OCI-LY1 (cell line): ENCODE measurements around the gene MLLT6.

ENCODE experiments used
- H2AFZ ChIP-seq: fragments of 200-600 bp; sonication (generic), shearing (Covaris generic); 2 replicates; pipeline ENCODE4 v1.6.0; 2014; ENCODE audit warnings: antibody characterized with exemption, mild to moderate bottlenecking, low read length
- H3F3A ChIP-seq: fragments of 200-600 bp; sonication (generic), shearing (Covaris generic); 2 replicates; pipeline ENCODE4 v1.6.0; 2014; ENCODE audit warnings: mild to moderate bottlenecking, antibody characterized with exemption, low read length, moderate library complexity; ENCODE audit not compliant: insufficient read depth
- H3K27ac ChIP-seq: fragments of 200-600 bp; sonication (generic); 2 replicates; pipeline ENCODE4 v1.5.1; 2014; ENCODE audit warnings: low read length, mixed run types, mild to moderate bottlenecking, low read depth; ENCODE audit not compliant: poor library complexity, severe bottlenecking
- H3K27me3 ChIP-seq: fragments of 200-600 bp; sonication (generic); 2 replicates; pipeline ENCODE4 v1.6.0; 2014; ENCODE audit warnings: antibody characterized with exemption, mild to moderate bottlenecking, low read length, moderate library complexity; ENCODE audit not compliant: insufficient read depth
- H3K36me3 ChIP-seq: fragments of 200-600 bp; sonication (generic); 2 replicates; pipeline ENCODE4 v1.6.1; 2014; ENCODE audit warnings: mild to moderate bottlenecking, antibody characterized with exemption, low read length, moderate library complexity, mixed read lengths; ENCODE audit not compliant: insufficient read depth
- H3K4me1 ChIP-seq: fragments of 200-600 bp; sonication (generic); 2 replicates; pipeline ENCODE4 v1.5.1; 2014; ENCODE audit warnings: mild to moderate bottlenecking, low read length, moderate library complexity; ENCODE audit not compliant: insufficient read depth, severe bottlenecking
- H3K4me2 ChIP-seq: fragments of 200-600 bp; sonication (generic), shearing (Covaris generic); 2 replicates; pipeline ENCODE4 v1.6.1; 2014; ENCODE audit warnings: low read length
- H3K4me3 ChIP-seq: fragments of 200-600 bp; sonication (generic); 2 replicates; pipeline ENCODE4 v1.5.1; 2014; ENCODE audit warnings: low read length, low read depth, mild to moderate bottlenecking, mixed read lengths; ENCODE audit not compliant: poor library complexity, severe bottlenecking
- H3K79me2 ChIP-seq: fragments of 200-600 bp; shearing (Covaris generic); 2 replicates; pipeline ENCODE4 v1.6.1; 2016; ENCODE audit warnings: mixed run types, low read length, mixed read lengths; ENCODE audit not compliant: insufficient read depth
- H3K9ac ChIP-seq: fragments of 200-600 bp; sonication (generic), shearing (Covaris generic); 2 replicates; pipeline ENCODE4 v1.6.1; 2014; ENCODE audit warnings: mild to moderate bottlenecking, low read length, mixed read lengths
- H3K9me2 ChIP-seq: fragments of 200-600 bp; sonication (generic), shearing (Covaris generic); 2 replicates; pipeline ENCODE4 v1.6.1; 2014; ENCODE audit warnings: low read depth, mild to moderate bottlenecking, low read length, mixed read lengths
- H3K9me3 ChIP-seq: fragments of 200-600 bp; shearing (Covaris generic); 2 replicates; pipeline ENCODE4 v1.6.1; 2014; ENCODE audit warnings: low read length, mixed read lengths
- H4K20me1 ChIP-seq: fragments of 200-600 bp; sonication (generic), shearing (Covaris generic); 2 replicates; pipeline ENCODE4 v1.6.0; 2016; ENCODE audit warnings: mild to moderate bottlenecking, low read length; ENCODE audit not compliant: insufficient read depth
- CTCF ChIP-seq: fragments of 200-600 bp; sonication (generic), shearing (Covaris generic); IDR thresholded peaks from 2 replicates; pipeline ENCODE4 v1.5.1; 2017; ENCODE audit warnings: mild to moderate bottlenecking, antibody characterized with exemption, low read length, moderate library complexity, mixed read lengths
- EZH2 ChIP-seq: fragments of 200-600 bp; sonication (generic), shearing (Covaris generic); IDR thresholded peaks from 2 replicates; pipeline ENCODE4 v1.8.0; 2017; ENCODE audit warnings: borderline replicate concordance, mixed run types, mild to moderate bottlenecking, antibody characterized with exemption, low read length, moderate library complexity, mixed read lengths

MLLT6 gene

GRCh38 chr17:38681096-38681495 lies 24.0 kb upstream of the MLLT6 start:
- no peak for TF ChIP-seq CTCF
- TF ChIP-seq EZH2 = no peak
- H3K9me3 ChIP-seq = no peaks in the 10 kb centered on the region
- no peak overlapping the region for H3K4me2 ChIP-seq
- H2AFZ ChIP-seq = no peak overlapping the region
- H3K27ac ChIP-seq = no peak overlapping the region
- H3K9ac ChIP-seq = no peak overlapping the region
- H3K27me3 ChIP-seq = peaks cover 6% of the 10 kb centered on the region; the same call in 1 of the 2 replicates
- no peaks in the 10 kb centered on the region for H3K9me2 ChIP-seq
- H3F3A ChIP-seq = no peaks in the 10 kb centered on the region
- H3K4me1 ChIP-seq = peaks cover 4% of the 10 kb centered on the region
- no peaks in the 10 kb centered on the region for H4K20me1 ChIP-seq
- no peaks in the 10 kb centered on the region for H3K79me2 ChIP-seq
- H3K36me3 ChIP-seq = no peaks in the 10 kb centered on the region
- no peak overlapping the region for H3K4me3 ChIP-seq

DNA sequence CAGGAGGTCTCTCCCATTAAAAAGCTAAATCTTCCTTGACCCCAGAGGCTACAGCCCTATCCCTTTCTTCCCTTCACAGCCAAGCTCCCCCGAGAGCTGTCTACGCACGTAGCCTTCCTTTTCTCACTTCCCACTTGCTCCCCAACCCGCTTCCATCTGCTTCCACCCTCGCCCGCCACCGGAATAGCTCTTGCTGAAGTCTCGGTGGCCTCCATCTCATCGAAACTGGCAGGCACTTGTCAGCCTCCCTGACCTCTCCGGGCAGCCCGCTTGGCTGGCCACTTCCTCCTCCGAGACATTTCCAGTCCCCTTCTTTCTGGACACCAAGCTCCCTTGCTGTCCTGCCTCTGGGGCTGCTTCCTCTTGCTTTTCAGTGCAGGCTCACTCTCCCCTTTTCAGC lies 19.6 kb upstream of the MLLT6 start:
- H3K27ac ChIP-seq = no peak overlapping the region
- no peak overlapping the region for H3K9ac ChIP-seq
- TF ChIP-seq EZH2 = no peak
- no peaks in the 10 kb centered on the region for H3K36me3 ChIP-seq
- no peaks in the 10 kb centered on the region for H3F3A ChIP-seq
- peaks cover 10% of the 10 kb centered on the region; the same call in 1 of the 2 replicates for H3K27me3 ChIP-seq
- H3K9me2 ChIP-seq = no peaks in the 10 kb centered on the region
- 0 out of 2 replicates have a peak, but pooled peaks cover 2% of the 10 kb centered on the region for H4K20me1 ChIP-seq
- no peaks in the 10 kb centered on the region for H3K4me1 ChIP-seq
- no peaks in the 10 kb centered on the region for H3K79me2 ChIP-seq
- H3K9me3 ChIP-seq = no peaks in the 10 kb centered on the region
- no peak overlapping the region for H2AFZ ChIP-seq
- H3K4me2 ChIP-seq = no peak overlapping the region
- no peak overlapping the region for H3K4me3 ChIP-seq

DNA sequence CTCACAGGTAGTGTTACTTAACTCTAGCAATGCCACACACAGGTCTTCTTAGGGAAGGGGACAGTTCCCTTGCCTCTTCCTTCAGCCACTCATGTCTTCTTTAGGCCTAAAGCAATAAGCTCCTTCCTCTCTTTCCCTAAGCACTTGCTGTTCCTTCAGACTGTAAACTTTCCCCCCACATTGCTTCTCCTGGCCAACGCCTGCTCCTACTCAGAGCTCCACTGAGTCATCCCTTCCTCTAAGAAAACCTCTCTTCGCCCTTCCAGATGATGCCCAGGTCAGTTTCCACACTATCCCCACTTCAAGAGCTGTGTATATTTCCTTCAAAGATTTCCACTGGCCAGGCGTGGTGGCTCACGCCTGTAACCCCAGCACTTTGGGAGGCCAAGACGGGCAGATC lies 17.8 kb upstream of the MLLT6 start:
- no peak overlapping the region for H3K9ac ChIP-seq
- H3K9me3 ChIP-seq = no peaks in the 10 kb centered on the region
- H3K27me3 ChIP-seq = peaks cover 10% of the 10 kb centered on the region; the same call in 1 of the 2 replicates
- H4K20me1 ChIP-seq = 0 out of 2 replicates have a peak, but pooled peaks cover 2% of the 10 kb centered on the region
- no peak overlapping the region for H2AFZ ChIP-seq
- H3K27ac ChIP-seq = no peak overlapping the region
- H3K4me2 ChIP-seq = no peak overlapping the region
- H3K9me2 ChIP-seq = no peaks in the 10 kb centered on the region
- H3K79me2 ChIP-seq = no peaks in the 10 kb centered on the region
- no peaks in the 10 kb centered on the region for H3K4me1 ChIP-seq
- H3F3A ChIP-seq = no peaks in the 10 kb centered on the region
- no peaks in the 10 kb centered on the region for H3K36me3 ChIP-seq
- H3K4me3 ChIP-seq = no peak overlapping the region
- TF ChIP-seq CTCF = no peak
- no peak for TF ChIP-seq EZH2

GRCh38 chr17:38690386-38690785 lies 14.7 kb upstream of the MLLT6 start:
- H3K27ac ChIP-seq = no peak overlapping the region
- H3F3A ChIP-seq = no peaks in the 10 kb centered on the region
- 0 out of 2 replicates have a peak, but pooled peaks cover 2% of the 10 kb centered on the region for H4K20me1 ChIP-seq
- no peaks in the 10 kb centered on the region for H3K9me2 ChIP-seq
- H3K9me3 ChIP-seq = no peaks in the 10 kb centered on the region
- H3K27me3 ChIP-seq = peaks cover 10% of the 10 kb centered on the region; the same call in 1 of the 2 replicates
- H3K79me2 ChIP-seq = no peaks in the 10 kb centered on the region
- H2AFZ ChIP-seq = no peak overlapping the region
- no peaks in the 10 kb centered on the region for H3K36me3 ChIP-seq
- no peak overlapping the region for H3K9ac ChIP-seq
- H3K4me1 ChIP-seq = no peaks in the 10 kb centered on the region
- no peak overlapping the region for H3K4me3 ChIP-seq
- TF ChIP-seq EZH2 (no peak), CTCF (no peak)
- H3K4me2 ChIP-seq = no peak overlapping the region
